ENCODE results near the gene KNL1. TPM values are rescaled to one million over a fixed set of nuclear protein-coding genes. Genes with fewer than 3 reads are reported as not detected.

The KNL1 gene
- total RNA-seq, 1 experiment from 2014 or later = 27.5 TPM

GRCh38 chr15:40691737-40692136 is 97.7 kb downstream of the KNL1 start:
- Histone ChIP-seq H3K9me2 (ENCODE audit: insufficient read depth) (no peaks in the 10 kb centered on the region), H3K36me3 (ENCODE audit: low read depth) (no peaks in the 10 kb centered on the region), H3K27me3 (ENCODE audit: insufficient read depth, low read depth) (no peaks in the 10 kb centered on the region), H2AFZ (no peak overlapping the region), H3K4me2 (no peak overlapping the region), H4K20me1 (ENCODE audit: insufficient read depth) (no peaks in the 10 kb centered on the region), H3F3A (ENCODE audit: insufficient read depth, low read depth) (peaks cover 18% of the 10 kb centered on the region), H3K27ac (no peak overlapping the region), H3K79me2 (ENCODE audit: low read depth) (peaks cover 15% of the 10 kb centered on the region), H3K9me3 (ENCODE audit: insufficient read depth, low read depth) (no peaks in the 10 kb centered on the region), H3K4me1 (replicated peaks; ENCODE audit: insufficient read depth) (peaks cover 33% of the 10 kb centered on the region), H3K4me3 (no peak overlapping the region)
- TF ChIP-seq, protein P1, sequence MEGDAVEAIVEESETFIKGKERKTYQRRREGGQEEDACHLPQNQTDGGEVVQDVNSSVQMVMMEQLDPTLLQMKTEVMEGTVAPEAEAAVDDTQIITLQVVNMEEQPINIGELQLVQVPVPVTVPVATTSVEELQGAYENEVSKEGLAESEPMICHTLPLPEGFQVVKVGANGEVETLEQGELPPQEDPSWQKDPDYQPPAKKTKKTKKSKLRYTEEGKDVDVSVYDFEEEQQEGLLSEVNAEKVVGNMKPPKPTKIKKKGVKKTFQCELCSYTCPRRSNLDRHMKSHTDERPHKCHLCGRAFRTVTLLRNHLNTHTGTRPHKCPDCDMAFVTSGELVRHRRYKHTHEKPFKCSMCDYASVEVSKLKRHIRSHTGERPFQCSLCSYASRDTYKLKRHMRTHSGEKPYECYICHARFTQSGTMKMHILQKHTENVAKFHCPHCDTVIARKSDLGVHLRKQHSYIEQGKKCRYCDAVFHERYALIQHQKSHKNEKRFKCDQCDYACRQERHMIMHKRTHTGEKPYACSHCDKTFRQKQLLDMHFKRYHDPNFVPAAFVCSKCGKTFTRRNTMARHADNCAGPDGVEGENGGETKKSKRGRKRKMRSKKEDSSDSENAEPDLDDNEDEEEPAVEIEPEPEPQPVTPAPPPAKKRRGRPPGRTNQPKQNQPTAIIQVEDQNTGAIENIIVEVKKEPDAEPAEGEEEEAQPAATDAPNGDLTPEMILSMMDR (conservative IDR thresholded peaks at IDR 0.05) = no peak
- TF ChIP-seq EZH2 (IDR thresholded peaks at IDR 0.05; ENCODE audit: low read depth) = no peak
- intact Hi-C loops (cut with micrococcal nuclease; ENCODE audit: unreplicated experiment) = no loop called here
- BruUV-seq (replicated peaks) = no TSS peak
- peak in 1 of 2 experiments; percentile 63 for DNase-seq
- CTCF ChIA-PET = no interaction called here
- POLR2A ChIA-PET (ENCODE audit: unreplicated experiment) = interaction anchor here (0.5 kb wide), 1 partner anchor 708 kb away, joined by 5 read pairs; no protein-coding TSS in a partner anchor

DNA sequence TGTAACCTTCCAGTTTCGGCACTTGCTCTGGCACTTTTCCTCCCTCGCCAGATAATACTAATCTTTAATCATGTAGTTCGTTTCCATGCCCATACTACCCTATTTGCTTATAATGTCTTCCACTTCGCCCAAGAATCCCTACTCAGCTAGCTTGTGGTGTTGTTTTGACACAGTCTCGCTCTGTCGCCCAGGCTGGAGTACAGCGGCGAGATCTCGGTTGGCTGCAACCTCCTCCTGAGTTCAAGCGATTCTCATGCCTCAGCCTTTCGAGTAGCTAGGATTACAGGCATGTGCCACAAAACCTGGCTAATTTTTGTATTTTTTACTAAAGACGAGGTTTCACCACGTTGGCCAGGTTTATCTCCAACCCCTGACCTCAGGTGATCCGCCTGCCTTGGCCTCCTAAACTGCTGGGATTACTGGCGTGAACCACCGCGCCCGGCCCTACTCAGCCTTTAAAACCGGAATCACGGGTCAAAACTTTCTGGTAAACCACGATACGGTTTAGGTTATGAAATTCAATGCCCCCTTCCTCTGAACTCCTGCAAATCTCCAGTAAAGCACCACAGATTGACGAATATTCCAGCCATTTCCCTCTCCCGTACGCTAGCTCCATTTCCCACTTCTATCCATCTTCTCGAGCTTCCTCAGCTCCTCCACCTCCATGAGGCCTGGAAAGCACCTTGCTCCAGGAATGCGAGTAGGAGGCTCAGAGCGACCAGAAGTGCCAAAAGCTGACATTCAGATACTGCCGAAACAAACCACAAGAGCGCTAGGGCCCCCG is 100.0 kb downstream of the KNL1 start:
- TSS peak; percentile 57 for BruUV-seq (replicated peaks)
- peaks cover 12% of the 10 kb centered on the region for H3F3A ChIP-seq (ENCODE audit: insufficient read depth, low read depth)
- no peaks in the 10 kb centered on the region for H3K36me3 ChIP-seq (ENCODE audit: low read depth)
- peaks cover 27% of the 10 kb centered on the region for H3K4me1 ChIP-seq (replicated peaks; ENCODE audit: insufficient read depth)
- CTCF ChIA-PET = interaction anchor here (0.6 to 1.3 kb wide), 2 partner anchors 103 to 104 kb away, joined by 3 to 7 read pairs; no protein-coding TSS in a partner anchor
- intact Hi-C loops (cut with micrococcal nuclease; ENCODE audit: unreplicated experiment) = loop anchor here (2.0 kb wide), 1 partner anchor 83 kb away; no protein-coding TSS in a partner anchor
- DNase-seq = no peak
- H3K27ac ChIP-seq = peak overlapping the region; percentile 78
- no peak for TF ChIP-seq EZH2 (IDR thresholded peaks at IDR 0.05; ENCODE audit: low read depth)
- TF ChIP-seq, protein P1 (conservative IDR thresholded peaks at IDR 0.05) = no peak
- no peaks in the 10 kb centered on the region for H3K9me3 ChIP-seq (ENCODE audit: insufficient read depth, low read depth)
- no peaks in the 10 kb centered on the region for H3K9me2 ChIP-seq (ENCODE audit: insufficient read depth)
- peak overlapping the region; percentile 83 for H2AFZ ChIP-seq
- no peaks in the 10 kb centered on the region for H3K27me3 ChIP-seq (ENCODE audit: insufficient read depth, low read depth)
- peaks cover 18% of the 10 kb centered on the region for H3K79me2 ChIP-seq (ENCODE audit: low read depth)
- H4K20me1 ChIP-seq (ENCODE audit: insufficient read depth) = no peaks in the 10 kb centered on the region
- POLR2A ChIA-PET (ENCODE audit: unreplicated experiment) = interaction anchor here (0.6 to 0.8 kb wide), 3 partner anchors 57 to 168 kb away, joined by 3 to 10 read pairs (median 8); no protein-coding TSS in a partner anchor
- H3K4me3 ChIP-seq = peak overlapping the region; percentile 88
- peak overlapping the region; percentile 77 for H3K4me2 ChIP-seq

DNA sequence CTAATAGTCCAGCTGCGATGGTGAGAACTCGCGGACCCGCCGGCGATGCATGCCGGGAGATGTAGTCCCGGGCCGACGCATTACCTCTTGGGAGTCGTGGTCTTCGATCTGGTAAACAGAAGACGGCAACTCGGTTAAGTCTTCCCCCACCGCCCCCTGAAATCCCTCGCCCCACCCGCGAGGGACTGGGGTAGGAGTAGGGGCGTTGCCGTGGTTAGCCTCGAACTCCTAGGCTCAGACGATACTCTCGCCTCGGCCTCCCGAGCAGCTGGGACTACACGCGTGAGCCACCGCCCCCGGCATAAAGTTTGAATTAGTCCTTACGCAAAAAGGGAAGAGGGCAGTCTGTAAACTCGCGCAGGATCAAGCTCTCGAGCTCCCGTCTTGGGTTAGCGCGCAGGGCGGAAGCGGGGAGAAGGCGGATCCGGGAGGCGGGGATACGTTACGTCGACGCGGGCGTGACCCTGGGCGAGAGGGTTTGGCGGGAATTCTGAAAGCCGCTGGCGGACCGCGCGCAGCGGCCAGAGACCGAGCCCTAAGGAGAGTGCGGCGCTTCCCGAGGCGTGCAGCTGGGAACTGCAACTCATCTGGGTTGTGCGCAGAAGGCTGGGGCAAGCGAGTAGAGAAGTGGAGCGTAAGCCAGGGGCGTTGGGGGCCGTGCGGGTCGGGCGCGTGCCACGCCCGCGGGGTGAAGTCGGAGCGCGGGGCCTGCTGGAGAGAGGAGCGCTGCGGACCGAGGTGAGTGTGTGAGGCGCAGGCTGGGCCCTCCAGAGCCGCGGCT is 100.8 kb downstream of the KNL1 start, which contains the start of gene RAD51:
Gene RAD51, plus strand, starts transcription at position 487 of the 781 bp plus-strand sequence. CDS start 3,585 bp downstream, outside the sequence.
- POLR2A ChIA-PET (ENCODE audit: unreplicated experiment) = interaction anchor here (0.6 to 0.8 kb wide), 3 partner anchors 56 to 167 kb away, joined by 3 to 10 read pairs (median 8); no protein-coding TSS in a partner anchor
- peaks cover 7% of the 10 kb centered on the region for H3F3A ChIP-seq (ENCODE audit: insufficient read depth, low read depth)
- no peaks in the 10 kb centered on the region for H4K20me1 ChIP-seq (ENCODE audit: insufficient read depth)
- TF ChIP-seq, protein P1 (conservative IDR thresholded peaks at IDR 0.05) = no peak
- TF ChIP-seq EZH2 (IDR thresholded peaks at IDR 0.05; ENCODE audit: low read depth) = no peak
- no peaks in the 10 kb centered on the region for H3K27me3 ChIP-seq (ENCODE audit: insufficient read depth, low read depth)
- H3K4me3 ChIP-seq = peak within 1 kb of the TSS; percentile 88
- H3K9me3 ChIP-seq (ENCODE audit: insufficient read depth, low read depth) = no peaks in the 10 kb centered on the region
- no peaks in the 10 kb centered on the region for H3K9me2 ChIP-seq (ENCODE audit: insufficient read depth)
- intact Hi-C loops (cut with micrococcal nuclease; ENCODE audit: unreplicated experiment) = loop anchor here (2.0 kb wide), 1 partner anchor 82 kb away; no protein-coding TSS in a partner anchor
- BruUV-seq (replicated peaks) = no TSS peak
- peak within 1 kb of the TSS; percentile 83 for H2AFZ ChIP-seq
- CTCF ChIA-PET = interaction anchor here (0.6 to 1.3 kb wide), 2 partner anchors 104 to 105 kb away, joined by 3 to 7 read pairs; no protein-coding TSS in a partner anchor
- H3K79me2 ChIP-seq (ENCODE audit: low read depth) = peaks cover 18% of the 10 kb centered on the region
- DNase-seq = peak; percentile 83 to 90
- peaks cover 19% of the 10 kb centered on the region for H3K4me1 ChIP-seq (replicated peaks; ENCODE audit: insufficient read depth)
- no peaks in the 10 kb centered on the region for H3K36me3 ChIP-seq (ENCODE audit: low read depth)
- peak within 1 kb of the TSS; percentile 77 for H3K4me2 ChIP-seq
- peak within 1 kb of the TSS; percentile 78 for H3K27ac ChIP-seq

Data from PC-9 (cell line).